GM21526 (cell line): ENCODE data around the gene RPAP2.
A peak's percentile ranks its signal among the peaks of the same experiment; 100 is the strongest.
"Not testable (repeated sequence)": the region's sequence is repeated elsewhere in the genome, so short reads cannot be mapped to it uniquely, and the experiment has no call there.

Source experiments
- ATAC-seq: cut with Tn5 transposase; IDR thresholded peaks from one replicate; pipeline ENCODE4 v1.9.1; 2021; ENCODE audit warnings: moderate library complexity; ENCODE audit not compliant: unreplicated experiment, low FRiP score

Gene RPAP2

GRCh38 chr1:92317836-92318493 is 19.1 kb downstream of the RPAP2 start:
- ATAC-seq: no peak

- ATAC-seq: no peak
Observed at GRCh38 chr1:92323473-92324453, 24.9 kb downstream of the RPAP2 start.

- ATAC-seq: no peak
Observed at GRCh38 chr1:92324784-92325183, 25.9 kb downstream of the RPAP2 start.

- ATAC-seq: no peak
Observed at GRCh38 chr1:92326681-92327080, 27.8 kb downstream of the RPAP2 start.

- ATAC-seq: no peak
Observed at GRCh38 chr1:92327794-92328193, 28.9 kb downstream of the RPAP2 start.

- no peak for ATAC-seq
Observed at GRCh38 chr1:92329347-92330129, 30.7 kb downstream of the RPAP2 start.

GRCh38 chr1:92333668-92334067 is 34.8 kb downstream of the RPAP2 start:
- ATAC-seq: no peak

- ATAC-seq: no peak
Observed at GRCh38 chr1:92340154-92340553, 41.3 kb downstream of the RPAP2 start.

GRCh38 chr1:92342401-92342800 is 43.5 kb downstream of the RPAP2 start:
- ATAC-seq: no peak

- ATAC-seq: no peak
Observed at GRCh38 chr1:92343061-92343460, 44.2 kb downstream of the RPAP2 start.

GRCh38 chr1:92346866-92347640 is 48.2 kb downstream of the RPAP2 start:
- ATAC-seq: no peak

GRCh38 chr1:92352856-92353255 is 54.0 kb downstream of the RPAP2 start:
- no peak for ATAC-seq

- no peak for ATAC-seq
Observed at GRCh38 chr1:92354259-92354658, 55.4 kb downstream of the RPAP2 start.

- no peak for ATAC-seq
Observed at GRCh38 chr1:92356956-92357355, 58.1 kb downstream of the RPAP2 start.

- ATAC-seq: not testable (repeated sequence)
Observed at GRCh38 chr1:92359382-92359781, 60.5 kb downstream of the RPAP2 start.

GRCh38 chr1:92359986-92360385 is 61.1 kb downstream of the RPAP2 start:
- no peak for ATAC-seq

GRCh38 chr1:92362970-92363369 is 64.1 kb downstream of the RPAP2 start:
- no peak for ATAC-seq

- ATAC-seq: no peak
Observed at GRCh38 chr1:92363401-92363800, 64.5 kb downstream of the RPAP2 start.

GRCh38 chr1:92365378-92366039 is 66.7 kb downstream of the RPAP2 start:
- peak; percentile 52 for ATAC-seq

- ATAC-seq: no peak
Observed at GRCh38 chr1:92366040-92366395, 67.2 kb downstream of the RPAP2 start.
